CD4-positive, alpha-beta T cell treated with Interleukin-15 for 1 hour (primary cell): ENCODE measurements around the gene DDI1.
"Not testable (repeated sequence)": the region's sequence is repeated elsewhere in the genome, so short reads cannot be mapped to it uniquely, and the experiment has no call there.

Source experiments
- DNase-seq: peaks from one replicate; pipeline ENCODE4 v3.0.0-alpha.2; 2020

DDI1 gene

GRCh38 chr11:104043142-104043541 is 6.7 kb downstream of the DDI1 start:
- DNase-seq = no peak

GRCh38 chr11:104043678-104044239 is 7.3 kb downstream of the DDI1 start:
- DNase-seq = no peak

- DNase-seq = no peak
Observed at GRCh38 chr11:104046331-104046730, 9.9 kb downstream of the DDI1 start.

GRCh38 chr11:104046858-104047257 is 10.4 kb downstream of the DDI1 start:
- not testable (repeated sequence) for DNase-seq

- DNase-seq = no peak
Observed at GRCh38 chr11:104049116-104049515, 12.7 kb downstream of the DDI1 start.

- no peak for DNase-seq
Observed at GRCh38 chr11:104051778-104052177, 15.3 kb downstream of the DDI1 start.

GRCh38 chr11:104053743-104054478 is 17.5 kb downstream of the DDI1 start:
- DNase-seq = no peak

GRCh38 chr11:104054911-104055529 is 18.6 kb downstream of the DDI1 start:
- no peak for DNase-seq

- DNase-seq = no peak
Observed at GRCh38 chr11:104055596-104055995, 19.2 kb downstream of the DDI1 start.

- no peak for DNase-seq
Observed at GRCh38 chr11:104057908-104058307, 21.5 kb downstream of the DDI1 start.

GRCh38 chr11:104058680-104059079 is 22.2 kb downstream of the DDI1 start:
- DNase-seq = no peak

GRCh38 chr11:104060004-104060794 is 23.8 kb downstream of the DDI1 start:
- DNase-seq = no peak

GRCh38 chr11:104060820-104061219 is 24.4 kb downstream of the DDI1 start:
- DNase-seq = no peak

GRCh38 chr11:104061853-104062521 is 25.5 kb downstream of the DDI1 start:
- DNase-seq = no peak

- no peak for DNase-seq
Observed at GRCh38 chr11:104064034-104064630, 27.7 kb downstream of the DDI1 start.

- DNase-seq = no peak
Observed at GRCh38 chr11:104067534-104067933, 31.1 kb downstream of the DDI1 start.

- DNase-seq = peak; percentile 32
Observed at GRCh38 chr11:104073950-104074705, 37.7 kb downstream of the DDI1 start.

GRCh38 chr11:104075091-104075490 is 38.7 kb downstream of the DDI1 start:
- DNase-seq = no peak

GRCh38 chr11:104075706-104076105 is 39.3 kb downstream of the DDI1 start:
- DNase-seq = no peak

GRCh38 chr11:104076455-104076854 is 40.0 kb downstream of the DDI1 start:
- no peak for DNase-seq

GRCh38 chr11:104078245-104078644 is 41.8 kb downstream of the DDI1 start:
- DNase-seq = no peak

- DNase-seq = no peak
Observed at GRCh38 chr11:104078995-104079394, 42.6 kb downstream of the DDI1 start.
